SK-N-SH (cell line): ENCODE data around the gene LAMB1.

Experiments
- EP300 ChIP-seq, 2 experiments: IDR thresholded peaks; 2 replicates each; pipeline versions ENCODE4 v1.4.0 to v1.6.1; 2012; ENCODE audit warnings: borderline replicate concordance in 1 of 2, low read depth in 1 of 2, low read length in 1 of 2
- NFIC ChIP-seq: IDR thresholded peaks from 2 replicates; pipeline ENCODE4 v1.4.0; 2012; ENCODE audit warnings: borderline replicate concordance
- SMC3 ChIP-seq: IDR thresholded peaks from 2 replicates; pipeline ENCODE4 v1.6.1; 2012; ENCODE audit warnings: low read depth, low read length, improper control_type of control experiment
- TF ChIP-seq, protein P1 (sequence below): fragments of 200-600 bp; sonication (generic); IDR thresholded peaks from 2 replicates; pipeline ENCODE4 v1.6.1; 2017; ENCODE audit warnings: antibody characterized with exemption, mild to moderate bottlenecking, moderate library complexity

DNA sequence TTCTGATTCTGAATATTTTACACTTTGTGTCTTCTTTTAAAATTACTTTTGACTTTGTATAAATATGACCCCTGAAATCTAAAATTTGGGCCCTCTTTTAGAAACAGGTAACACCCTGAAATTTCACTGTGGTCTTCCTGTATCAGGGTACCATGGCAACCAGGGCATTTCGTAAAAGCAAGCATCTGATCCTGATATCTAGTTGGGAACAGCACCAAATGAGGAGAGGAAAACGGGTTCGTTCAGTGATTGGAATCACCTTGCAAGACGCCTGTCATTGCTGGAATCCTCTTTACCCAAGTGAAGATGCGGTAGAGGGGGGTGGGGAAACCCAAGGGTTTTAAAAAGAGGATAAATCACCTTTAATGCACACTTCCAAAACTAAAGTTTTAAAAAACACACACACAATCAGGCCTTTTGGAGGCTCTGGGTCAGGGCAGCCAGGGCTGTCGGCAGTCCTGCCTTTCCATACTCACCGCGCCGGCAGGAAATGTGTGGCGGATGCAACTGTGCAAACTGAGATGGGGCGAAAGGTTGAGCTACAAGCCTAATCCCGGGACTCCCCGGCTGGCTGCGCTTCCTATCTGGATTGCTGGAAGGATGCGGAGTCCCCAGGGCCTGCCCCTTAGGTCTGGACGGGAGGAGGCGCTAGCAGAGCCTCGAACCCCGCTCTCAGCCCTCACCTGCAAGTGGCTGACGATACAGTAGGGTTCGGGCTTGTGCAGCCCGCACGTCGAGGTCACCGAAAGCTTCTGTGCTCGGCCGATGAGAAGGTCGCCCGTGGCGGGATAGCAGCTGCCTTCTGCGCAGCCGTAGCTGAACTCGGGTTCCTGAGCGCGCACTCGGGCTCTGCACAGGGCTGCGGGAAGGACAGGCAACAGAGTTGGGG, 1.8 kb downstream of the LAMB1 start:
- no peak; the same call in 1 of the 2 replicates for TF ChIP-seq SMC3
- TF ChIP-seq, protein P1, sequence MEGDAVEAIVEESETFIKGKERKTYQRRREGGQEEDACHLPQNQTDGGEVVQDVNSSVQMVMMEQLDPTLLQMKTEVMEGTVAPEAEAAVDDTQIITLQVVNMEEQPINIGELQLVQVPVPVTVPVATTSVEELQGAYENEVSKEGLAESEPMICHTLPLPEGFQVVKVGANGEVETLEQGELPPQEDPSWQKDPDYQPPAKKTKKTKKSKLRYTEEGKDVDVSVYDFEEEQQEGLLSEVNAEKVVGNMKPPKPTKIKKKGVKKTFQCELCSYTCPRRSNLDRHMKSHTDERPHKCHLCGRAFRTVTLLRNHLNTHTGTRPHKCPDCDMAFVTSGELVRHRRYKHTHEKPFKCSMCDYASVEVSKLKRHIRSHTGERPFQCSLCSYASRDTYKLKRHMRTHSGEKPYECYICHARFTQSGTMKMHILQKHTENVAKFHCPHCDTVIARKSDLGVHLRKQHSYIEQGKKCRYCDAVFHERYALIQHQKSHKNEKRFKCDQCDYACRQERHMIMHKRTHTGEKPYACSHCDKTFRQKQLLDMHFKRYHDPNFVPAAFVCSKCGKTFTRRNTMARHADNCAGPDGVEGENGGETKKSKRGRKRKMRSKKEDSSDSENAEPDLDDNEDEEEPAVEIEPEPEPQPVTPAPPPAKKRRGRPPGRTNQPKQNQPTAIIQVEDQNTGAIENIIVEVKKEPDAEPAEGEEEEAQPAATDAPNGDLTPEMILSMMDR, result peak; percentile 53
- TF ChIP-seq NFIC, result no peak
- TF ChIP-seq EP300 (IDR thresholded peaks at IDR 0.05; ENCODE audit: borderline replicate concordance in 1 of 2, low read depth in 1 of 2, low read length in 1 of 2), result peak in 1 of 2 experiments; percentile 22; a peak in 1 of 4 replicates
